Common myeloid progenitor, CD34-positive (primary cell): Measurements from ENCODE around the gene SDK1.

Source experiments
- CTCF ChIA-PET: fragments of 350-600 bp; sonication (Branson Sonifier 250); formaldehyde crosslinking; loops from one replicate; lab custom pipeline; 2021; ENCODE audit warnings: antibody characterized with exemption; lab: Charles Lee
- POLR2A ChIA-PET: fragments of 350-600 bp; sonication (Branson Sonifier 250); formaldehyde crosslinking; loops from one replicate; lab custom pipeline; 2021; ENCODE audit warnings: antibody characterized with exemption; lab: Charles Lee
- DNase-seq, 3 donors: peaks; one replicate each; pipeline versions ENCODE4 v3.0.0 to v3.0.0-alpha.2; 2013
- H3K27ac ChIP-seq, 2 experiments: 1 replicate in 1 of 2; 2 replicates in 1 of 2; pipeline ENCODE4 v1.7.0; 2013; ENCODE audit warnings: inconsistent platforms in 2 of 2, low read length in 2 of 2, mild to moderate bottlenecking in 2 of 2, low read depth in 1 of 2, moderate library complexity in 1 of 2; ENCODE audit not compliant: severe bottlenecking in 2 of 2, insufficient read depth in 1 of 2, poor library complexity in 1 of 2
- H3K27me3 ChIP-seq, 5 experiments: replicated peaks in 2 of 5; 1 replicate in 3 of 5; 2 replicates in 2 of 5; pipeline versions ENCODE4 v1.6.1 to v1.7.0; 2013; ENCODE audit warnings: low read length in 4 of 5, mild to moderate bottlenecking in 2 of 5, moderate library complexity in 2 of 5, inconsistent platforms in 1 of 5; ENCODE audit not compliant: insufficient read depth in 5 of 5, control insufficient read depth in 4 of 5
- H3K36me3 ChIP-seq, 4 experiments: 1 replicate in 2 of 4; 2 replicates in 2 of 4; pipeline versions ENCODE4 v1.6.1 to v1.7.0; 2013; ENCODE audit warnings: low read length in 3 of 4, control low read depth in 1 of 4, mild to moderate bottlenecking in 1 of 4; ENCODE audit not compliant: control insufficient read depth in 4 of 4, insufficient read depth in 4 of 4
- H3K4me1 ChIP-seq, 4 experiments: 1 replicate in 3 of 4; 2 replicates in 1 of 4; pipeline versions ENCODE4 v1.6.1 to v1.7.1; 2013; ENCODE audit warnings: low read length in 3 of 4, mild to moderate bottlenecking in 3 of 4, control low read depth in 1 of 4, inconsistent platforms in 1 of 4, moderate library complexity in 1 of 4; ENCODE audit not compliant: control insufficient read depth in 4 of 4, insufficient read depth in 4 of 4; ENCODE audit errors: control extremely low read depth in 1 of 4
- H3K4me3 ChIP-seq, 7 experiments: 1 replicate in 4 of 7; 2 replicates in 3 of 7; pipeline versions ENCODE4 v1.5.1 to v1.7.0; 2013; ENCODE audit warnings: mild to moderate bottlenecking in 7 of 7, low read length in 6 of 7, moderate library complexity in 6 of 7, inconsistent platforms in 2 of 7, low read depth in 2 of 7, control low read depth in 1 of 7; ENCODE audit not compliant: insufficient read depth in 4 of 7, control insufficient read depth in 1 of 7; ENCODE audit errors: extremely low read depth in 1 of 7
- H3K9me3 ChIP-seq, 5 experiments: 1 replicate in 4 of 5; 2 replicates in 1 of 5; pipeline versions ENCODE4 v1.6.1 to v1.7.1; 2013; ENCODE audit warnings: low read length in 4 of 5, mild to moderate bottlenecking in 2 of 5, inconsistent platforms in 1 of 5, low read depth in 1 of 5, moderate library complexity in 1 of 5; ENCODE audit not compliant: control insufficient read depth in 4 of 5, insufficient read depth in 2 of 5; ENCODE audit errors: control extremely low read depth in 1 of 5
- WGBS: methylation state at CpG from one replicate; pipeline ENCODE4 v1.1.5; 2013; ENCODE audit not compliant: insufficient coverage; 5-methylcytosine and 5-hydroxymethylcytosine counted together

The SDK1 gene

DNA sequence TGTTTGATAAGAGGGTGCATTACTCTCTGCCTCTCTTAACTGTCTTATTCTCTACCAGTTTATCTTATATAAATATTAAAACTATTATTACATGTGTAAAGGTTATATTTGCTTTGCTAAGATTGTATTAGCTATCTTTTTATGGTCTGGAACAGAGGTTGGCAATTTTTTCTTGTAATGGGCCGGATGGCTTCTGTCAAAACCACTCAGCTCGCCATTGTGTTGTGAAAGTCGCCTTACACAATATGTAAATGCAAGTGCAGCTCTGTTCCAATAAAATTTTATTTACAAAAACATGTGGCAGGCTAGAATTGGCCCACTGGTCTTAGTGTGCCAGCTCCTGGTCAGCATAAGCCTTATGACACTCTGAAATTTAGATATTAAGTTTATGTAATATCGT, 185.8 kb downstream of the SDK1 start:
- no peak for DNase-seq
- Histone ChIP-seq H3K4me3 (no peak overlapping the region), H3K27ac (no peak overlapping the region), H3K9me3 (no peaks in the 10 kb centered on the region), H3K36me3 (no peaks in the 10 kb centered on the region), H3K4me1 (no peaks in the 10 kb centered on the region), H3K27me3 (peaks cover 0 to 3% (median 0%) of the 10 kb centered on the region in 5 experiments)
- POLR2A ChIA-PET = no interaction called here
- 50% methylated on average over 2 of the region's 4 CpGs for WGBS
- CTCF ChIA-PET = no interaction called here

DNA sequence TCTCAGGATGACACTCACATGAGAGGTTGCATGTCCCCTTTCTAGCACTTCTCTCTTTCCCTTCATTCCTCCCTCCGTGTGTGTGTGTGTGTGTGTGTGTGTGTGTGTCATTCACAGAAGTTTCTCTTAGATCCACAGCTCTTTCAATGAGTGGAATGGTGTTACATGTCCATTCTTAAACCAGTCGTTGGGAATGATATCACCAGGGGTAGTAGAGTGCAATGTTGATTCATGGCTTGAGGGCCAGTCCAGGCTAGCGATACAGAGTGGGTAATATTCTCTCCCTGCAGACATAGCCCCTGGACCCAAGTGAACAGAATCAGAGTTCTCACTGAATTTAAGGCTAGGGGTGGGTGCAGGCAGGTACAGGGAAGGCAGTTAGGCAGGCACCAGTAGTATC, 187.8 kb downstream of the SDK1 start:
- Histone ChIP-seq H3K36me3 (no peaks in the 10 kb centered on the region), H3K27me3 (peaks cover 0 to 3% (median 0%) of the 10 kb centered on the region in 5 experiments), H3K9me3 (no peaks in the 10 kb centered on the region), H3K4me1 (no peaks in the 10 kb centered on the region), H3K27ac (no peak overlapping the region), H3K4me3 (no peak overlapping the region)
- no CpG with 5 or more reads among the region's 3 CpGs for WGBS
- ChIA-PET POLR2A (no interaction called here), CTCF (no interaction called here)
- no peak for DNase-seq

DNA sequence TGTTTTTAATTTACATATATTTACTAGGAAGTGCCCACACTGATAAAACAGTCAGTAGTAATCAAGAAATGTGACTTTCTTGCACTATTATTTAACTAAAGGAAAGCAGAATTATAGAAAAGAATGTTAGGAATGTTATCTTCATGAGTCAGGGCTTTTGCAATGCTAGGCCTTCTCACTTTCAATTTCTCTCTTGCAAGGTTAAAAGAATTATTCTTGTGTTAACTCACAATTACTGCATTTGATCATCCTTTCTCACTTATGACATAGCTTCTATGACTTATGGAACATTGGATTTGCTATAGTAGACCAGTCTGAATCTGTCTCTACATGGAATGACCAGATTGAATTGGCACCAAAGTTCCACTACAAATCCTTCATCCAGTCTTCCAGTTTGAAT, 192.4 kb downstream of the SDK1 start:
- no peak overlapping the region for H3K4me3 ChIP-seq
- no peak for DNase-seq
- ChIA-PET POLR2A (no interaction called here), CTCF (no interaction called here)
- H3K9me3 ChIP-seq = no peaks in the 10 kb centered on the region
- no peaks in the 10 kb centered on the region for H3K36me3 ChIP-seq
- no peaks in the 10 kb centered on the region for H3K4me1 ChIP-seq
- H3K27me3 ChIP-seq = peaks cover 0 to 3% (median 0%) of the 10 kb centered on the region in 5 experiments
- H3K27ac ChIP-seq = no peak overlapping the region

DNA sequence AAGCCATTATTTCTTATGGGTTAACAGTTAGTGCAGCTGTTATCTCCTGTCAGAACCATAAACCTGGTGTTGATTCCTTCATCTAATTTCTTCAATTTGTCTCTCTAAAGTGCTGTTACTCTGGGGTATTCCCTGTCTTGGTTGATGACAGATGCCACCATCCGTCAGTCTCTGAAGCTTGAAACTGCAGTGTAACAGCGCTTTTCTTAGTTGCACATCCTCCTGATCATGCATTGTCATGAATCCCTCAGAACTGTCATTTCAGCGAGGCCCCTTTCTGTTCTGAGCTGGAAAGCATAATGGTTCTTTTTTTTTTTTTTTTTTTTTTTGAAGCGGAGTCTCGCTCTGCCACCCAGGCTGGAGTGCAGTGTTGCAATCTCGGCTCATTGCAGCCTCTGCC, 193.9 kb downstream of the SDK1 start:
- Histone ChIP-seq H3K27me3 (peaks cover 0 to 2% (median 0%) of the 10 kb centered on the region in 5 experiments), H3K27ac (no peak overlapping the region), H3K4me3 (no peak overlapping the region), H3K4me1 (no peaks in the 10 kb centered on the region), H3K9me3 (peaks cover 0 to 7% (median 2%) of the 10 kb centered on the region in 5 experiments), H3K36me3 (no peaks in the 10 kb centered on the region)
- CTCF ChIA-PET = no interaction called here
- POLR2A ChIA-PET = no interaction called here
- WGBS = 88% methylated on average over 5 of the region's 6 CpGs
- DNase-seq = no peak

- POLR2A ChIA-PET = no interaction called here
- CTCF ChIA-PET = no interaction called here
Observed at GRCh38 chr7:3495530-3495929, 194.5 kb downstream of the SDK1 start.

DNA sequence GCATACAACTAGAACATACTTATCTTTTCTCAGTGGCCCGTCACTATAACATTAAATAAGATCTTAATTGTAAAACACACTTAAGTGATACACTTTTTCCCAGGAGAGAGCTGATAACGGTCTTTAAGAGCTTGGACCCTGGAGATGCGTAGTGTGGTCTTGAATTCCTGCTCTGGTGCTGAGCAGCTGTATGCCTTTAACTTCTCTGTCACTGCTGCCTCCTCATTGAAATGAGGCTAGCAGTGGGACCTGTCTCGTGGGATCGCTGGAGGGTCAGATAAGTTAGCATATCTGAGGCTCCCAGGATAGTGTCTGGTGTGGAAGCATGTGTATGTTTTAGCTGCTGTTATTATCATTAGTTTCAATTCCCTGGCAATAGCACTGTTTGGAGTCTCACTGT, 194.9 kb downstream of the SDK1 start:
- POLR2A ChIA-PET = no interaction called here
- H3K27ac ChIP-seq = no peak overlapping the region
- no peak for DNase-seq
- CTCF ChIA-PET = no interaction called here
- 100% methylated on average over 3 of the region's 5 CpGs for WGBS
- H3K36me3 ChIP-seq = no peaks in the 10 kb centered on the region
- H3K4me3 ChIP-seq = no peak overlapping the region
- peaks cover 0 to 13% (median 2%) of the 10 kb centered on the region in 5 experiments for H3K9me3 ChIP-seq
- H3K27me3 ChIP-seq = peaks cover 0 to 2% (median 0%) of the 10 kb centered on the region in 5 experiments
- no peaks in the 10 kb centered on the region for H3K4me1 ChIP-seq

More at GRCh38 chr7:3495530-3495929, 194.5 kb downstream of the SDK1 start:
- Histone ChIP-seq H3K9me3 (peaks cover 0 to 12% (median 2%) of the 10 kb centered on the region in 5 experiments), H3K36me3 (no peaks in the 10 kb centered on the region), H3K27ac (no peak overlapping the region), H3K4me3 (no peak overlapping the region), H3K27me3 (peaks cover 0 to 2% (median 0%) of the 10 kb centered on the region in 5 experiments), H3K4me1 (no peaks in the 10 kb centered on the region)
- WGBS = 90% methylated on average over 9 of the region's 12 CpGs
- DNase-seq = no peak

GRCh38 chr7:3497796-3498195, 196.7 kb downstream of the SDK1 start:
- H3K4me3 ChIP-seq = no peak overlapping the region
- H3K27me3 ChIP-seq = peaks cover 0 to 2% (median 0%) of the 10 kb centered on the region in 5 experiments
- no peaks in the 10 kb centered on the region for H3K36me3 ChIP-seq
- peaks cover 0 to 13% (median 2%) of the 10 kb centered on the region in 5 experiments for H3K9me3 ChIP-seq
- CTCF ChIA-PET = no interaction called here
- H3K27ac ChIP-seq = no peak overlapping the region
- DNase-seq = no peak
- POLR2A ChIA-PET = no interaction called here
- no peaks in the 10 kb centered on the region for H3K4me1 ChIP-seq
- WGBS = 100% methylated on average over 2 of the region's 2 CpGs
